ENCODE results near the gene TRHDE.

TRHDE gene

DNA sequence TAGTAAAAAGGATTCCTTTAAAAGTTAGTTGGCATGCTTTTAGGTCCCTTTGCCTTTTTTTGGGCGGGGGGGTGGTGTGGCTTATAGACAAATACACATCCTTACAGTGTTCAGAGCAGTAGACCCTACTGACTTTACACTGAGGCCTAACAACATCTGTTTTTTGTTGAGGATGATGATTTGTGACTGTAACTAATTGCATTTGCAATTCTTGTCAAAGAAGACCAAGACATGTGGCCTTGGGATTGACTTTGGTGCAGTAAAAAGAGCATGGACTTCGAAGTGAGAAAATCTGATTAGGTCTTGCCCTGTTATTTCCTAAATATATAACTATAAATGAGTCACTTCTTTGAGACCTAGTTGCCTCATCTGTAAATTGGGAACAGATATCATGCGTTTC, 77.3 kb downstream of the TRHDE start:
- H3K79me2 ChIP-seq = no peaks in the 10 kb centered on the region
- no peak overlapping the region for H3K9ac ChIP-seq
- H3K4me2 ChIP-seq (ENCODE audit: low read length) = no peak overlapping the region
- no peak overlapping the region for H3K4me3 ChIP-seq (ENCODE audit: low read depth, low read length)
- no peaks in the 10 kb centered on the region for H3K4me1 ChIP-seq
- H3K9me3 ChIP-seq (ENCODE audit: control insufficient read depth, low read length) = no peaks in the 10 kb centered on the region
- no peaks in the 10 kb centered on the region for H3K27me3 ChIP-seq (ENCODE audit: control insufficient read depth, insufficient read depth, low read length)
- H2AFZ ChIP-seq = no peak overlapping the region
- H3K36me3 ChIP-seq (ENCODE audit: control insufficient read depth, insufficient read depth, low read length) = no peaks in the 10 kb centered on the region
- TF ChIP-seq, protein P1, sequence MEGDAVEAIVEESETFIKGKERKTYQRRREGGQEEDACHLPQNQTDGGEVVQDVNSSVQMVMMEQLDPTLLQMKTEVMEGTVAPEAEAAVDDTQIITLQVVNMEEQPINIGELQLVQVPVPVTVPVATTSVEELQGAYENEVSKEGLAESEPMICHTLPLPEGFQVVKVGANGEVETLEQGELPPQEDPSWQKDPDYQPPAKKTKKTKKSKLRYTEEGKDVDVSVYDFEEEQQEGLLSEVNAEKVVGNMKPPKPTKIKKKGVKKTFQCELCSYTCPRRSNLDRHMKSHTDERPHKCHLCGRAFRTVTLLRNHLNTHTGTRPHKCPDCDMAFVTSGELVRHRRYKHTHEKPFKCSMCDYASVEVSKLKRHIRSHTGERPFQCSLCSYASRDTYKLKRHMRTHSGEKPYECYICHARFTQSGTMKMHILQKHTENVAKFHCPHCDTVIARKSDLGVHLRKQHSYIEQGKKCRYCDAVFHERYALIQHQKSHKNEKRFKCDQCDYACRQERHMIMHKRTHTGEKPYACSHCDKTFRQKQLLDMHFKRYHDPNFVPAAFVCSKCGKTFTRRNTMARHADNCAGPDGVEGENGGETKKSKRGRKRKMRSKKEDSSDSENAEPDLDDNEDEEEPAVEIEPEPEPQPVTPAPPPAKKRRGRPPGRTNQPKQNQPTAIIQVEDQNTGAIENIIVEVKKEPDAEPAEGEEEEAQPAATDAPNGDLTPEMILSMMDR (IDR thresholded peaks at IDR 0.05) = no peak
- no peak overlapping the region for H3K27ac ChIP-seq

DNA sequence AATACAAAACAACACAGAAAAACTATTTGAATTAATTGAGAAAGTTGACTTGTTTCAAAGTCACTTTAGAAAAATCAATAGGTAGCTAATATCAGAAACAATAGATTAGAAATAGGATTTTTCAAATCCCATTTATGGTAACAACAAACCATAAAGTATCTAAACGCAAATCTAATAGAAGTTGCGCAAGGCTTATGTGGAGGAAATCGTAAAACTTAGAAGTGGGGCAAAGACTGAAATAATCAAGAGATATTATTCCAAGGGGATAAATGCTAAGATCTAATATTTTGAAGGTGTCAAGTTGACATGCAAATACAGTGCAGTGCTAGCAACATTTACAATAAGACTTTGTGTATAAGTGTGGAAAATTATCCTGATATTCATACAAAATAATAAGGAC, 87.2 kb downstream of the TRHDE start:
- Histone ChIP-seq H2AFZ (no peak overlapping the region), H3K4me3 (ENCODE audit: low read depth, low read length) (no peak overlapping the region), H3K27me3 (ENCODE audit: control insufficient read depth, insufficient read depth, low read length) (no peaks in the 10 kb centered on the region), H3K4me1 (no peaks in the 10 kb centered on the region), H3K4me2 (ENCODE audit: low read length) (no peak overlapping the region), H3K36me3 (ENCODE audit: control insufficient read depth, insufficient read depth, low read length) (no peaks in the 10 kb centered on the region), H3K27ac (no peak overlapping the region), H3K9me3 (ENCODE audit: control insufficient read depth, low read length) (no peaks in the 10 kb centered on the region), H3K79me2 (no peaks in the 10 kb centered on the region), H3K9ac (no peak overlapping the region)
- TF ChIP-seq, protein P1 (IDR thresholded peaks at IDR 0.05) = no peak

DNA sequence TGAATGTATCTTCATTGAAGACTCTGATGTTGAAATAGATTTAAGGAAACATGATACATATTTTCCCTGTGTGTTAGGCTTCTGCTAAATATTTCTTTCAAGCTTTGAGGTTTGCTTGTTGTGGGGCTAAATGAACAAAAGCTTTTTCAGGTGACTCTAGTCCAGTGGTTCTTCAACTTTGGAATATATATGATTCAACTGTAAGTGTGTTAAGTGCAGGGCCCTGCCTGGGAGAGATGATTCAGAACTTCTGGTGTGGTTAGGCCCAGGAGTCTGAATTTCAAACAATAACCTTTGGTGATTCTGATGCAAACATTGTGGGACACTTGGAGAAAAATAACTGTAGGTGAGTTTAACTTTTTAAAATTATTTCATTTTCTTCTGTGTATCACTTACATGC, 93.0 kb downstream of the TRHDE start:
- TF ChIP-seq, protein P1 (IDR thresholded peaks at IDR 0.05) = no peak

DNA sequence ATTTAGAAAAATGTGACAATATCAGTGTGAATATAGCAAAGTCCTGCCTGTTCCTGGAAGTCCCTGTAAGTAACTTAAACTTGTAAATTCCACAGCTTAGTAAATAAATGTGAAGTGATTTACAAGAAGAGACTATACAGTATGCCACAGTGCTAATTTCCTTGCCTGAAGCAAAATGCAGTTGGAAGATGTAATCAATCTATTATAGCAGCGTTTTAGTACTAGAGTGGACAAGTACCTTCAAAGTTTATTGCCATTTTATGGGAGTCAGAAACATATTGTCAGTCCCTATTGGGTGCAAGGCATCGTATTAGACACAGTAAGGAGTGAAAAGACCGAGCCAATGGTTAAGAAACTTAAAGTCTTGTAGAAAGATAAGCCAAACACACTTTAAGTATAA, 94.1 kb downstream of the TRHDE start:
- H3K27ac ChIP-seq = no peak overlapping the region
- no peak overlapping the region for H3K4me2 ChIP-seq (ENCODE audit: low read length)
- H3K4me3 ChIP-seq (ENCODE audit: low read depth, low read length) = no peak overlapping the region
- no peaks in the 10 kb centered on the region for H3K36me3 ChIP-seq (ENCODE audit: control insufficient read depth, insufficient read depth, low read length)
- H3K4me1 ChIP-seq = no peaks in the 10 kb centered on the region
- TF ChIP-seq, protein P1 (IDR thresholded peaks at IDR 0.05) = no peak
- H2AFZ ChIP-seq = no peak overlapping the region
- H3K27me3 ChIP-seq (ENCODE audit: control insufficient read depth, insufficient read depth, low read length) = no peaks in the 10 kb centered on the region
- H3K9me3 ChIP-seq (ENCODE audit: control insufficient read depth, low read length) = no peaks in the 10 kb centered on the region
- no peaks in the 10 kb centered on the region for H3K79me2 ChIP-seq
- no peak overlapping the region for H3K9ac ChIP-seq

More for the DNA sequence above, 93.0 kb downstream of the TRHDE start:
- Histone ChIP-seq H3K4me1 (no peaks in the 10 kb centered on the region), H3K27ac (no peak overlapping the region), H3K79me2 (no peaks in the 10 kb centered on the region), H3K27me3 (ENCODE audit: control insufficient read depth, insufficient read depth, low read length) (no peaks in the 10 kb centered on the region), H3K4me3 (ENCODE audit: low read depth, low read length) (no peak overlapping the region), H2AFZ (no peak overlapping the region), H3K4me2 (ENCODE audit: low read length) (no peak overlapping the region), H3K9ac (no peak overlapping the region), H3K9me3 (ENCODE audit: control insufficient read depth, low read length) (no peaks in the 10 kb centered on the region), H3K36me3 (ENCODE audit: control insufficient read depth, insufficient read depth, low read length) (no peaks in the 10 kb centered on the region)

DNA sequence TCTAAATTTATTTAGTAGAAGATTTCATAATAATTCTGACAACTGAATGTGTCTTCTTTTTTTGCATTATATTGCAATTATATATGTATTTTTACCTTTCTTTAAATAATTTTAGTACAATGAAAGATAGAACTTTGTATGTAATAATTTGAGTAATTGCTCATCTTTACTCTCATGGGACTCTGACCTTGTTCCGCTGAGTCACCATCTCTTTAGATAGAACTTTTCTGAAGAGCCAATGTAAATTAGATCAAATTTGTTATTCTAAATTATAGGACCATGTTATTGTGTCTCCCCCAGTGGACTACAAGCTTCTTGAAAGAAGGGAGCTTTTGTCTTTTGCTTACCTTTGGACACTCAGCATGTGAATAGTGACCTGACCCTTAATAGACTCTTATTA, 96.1 kb downstream of the TRHDE start:
- Histone ChIP-seq H3K79me2 (no peaks in the 10 kb centered on the region), H3K36me3 (ENCODE audit: control insufficient read depth, insufficient read depth, low read length) (no peaks in the 10 kb centered on the region), H3K4me1 (no peaks in the 10 kb centered on the region), H3K9ac (no peak overlapping the region), H3K9me3 (ENCODE audit: control insufficient read depth, low read length) (no peaks in the 10 kb centered on the region), H3K4me3 (ENCODE audit: low read depth, low read length) (no peak overlapping the region), H3K4me2 (ENCODE audit: low read length) (no peak overlapping the region), H3K27ac (no peak overlapping the region), H3K27me3 (ENCODE audit: control insufficient read depth, insufficient read depth, low read length) (no peaks in the 10 kb centered on the region), H2AFZ (no peak overlapping the region)
- TF ChIP-seq, protein P1 (IDR thresholded peaks at IDR 0.05) = no peak
